ENCODE results near the gene HEPACAM. TPM values are rescaled to one million over a fixed set of nuclear protein-coding genes. Genes with fewer than 3 reads are reported as not detected.

Gene HEPACAM
- total RNA-seq, 1 experiment from 2014 or later, result 0.11 TPM

- no peak overlapping the region for H3K9ac ChIP-seq (ENCODE audit: low read length)
- no peak for ATAC-seq
These were observed 57.7 kb downstream of the HEPACAM start for GRCh38 chr11:124877910-124878758.

GRCh38 chr11:124877631-124877909 is 58.3 kb downstream of the HEPACAM start:
- DNase-seq (no peak), ATAC-seq (no peak)
- H4K20me1 ChIP-seq (ENCODE audit: low read length), result no peaks in the 10 kb centered on the region
- no peaks in the 10 kb centered on the region for H3K79me2 ChIP-seq (ENCODE audit: low read length)
- intact Hi-C loops (cut with micrococcal nuclease), result no loop called here
- peaks cover 12% of the 10 kb centered on the region for H3K4me1 ChIP-seq (ENCODE audit: insufficient read depth, low read length)
- H3K9me3 ChIP-seq (ENCODE audit: low read length), result no peaks in the 10 kb centered on the region
- BruUV-seq (replicated peaks), result no TSS peak
- H3F3A ChIP-seq (ENCODE audit: low read length, unreplicated experiment), result no peaks in the 10 kb centered on the region
- no peak overlapping the region for H3K27ac ChIP-seq (ENCODE audit: low read length)
- no peak overlapping the region for H2AFZ ChIP-seq (ENCODE audit: low read length)
- no peak overlapping the region for H3K9ac ChIP-seq (ENCODE audit: low read length)
- no peak overlapping the region for H3K4me2 ChIP-seq (ENCODE audit: low read length)
- no peaks in the 10 kb centered on the region for H3K36me3 ChIP-seq (ENCODE audit: low read depth, low read length)
- no peak overlapping the region for H3K4me3 ChIP-seq (ENCODE audit: low read length)
- H3K9me2 ChIP-seq (replicated peaks; ENCODE audit: low read length), result no peaks in the 10 kb centered on the region
- no peaks in the 10 kb centered on the region for H3K27me3 ChIP-seq (ENCODE audit: low read length)
- CTCF ChIA-PET, result no interaction called here
- no peak for TF ChIP-seq EZH2phosphoT487 (IDR thresholded peaks at IDR 0.05; ENCODE audit: borderline replicate concordance, low read length)
- no peak for TF ChIP-seq CTCF (conservative IDR thresholded peaks at IDR 0.05; ENCODE audit: low read depth, low read length)
- no peak for TF ChIP-seq EZH2 (IDR thresholded peaks at IDR 0.05; ENCODE audit: low read length, unreplicated experiment)
- POLR2A ChIA-PET (ENCODE audit: unreplicated experiment), result no interaction called here

More at GRCh38 chr11:124877910-124878758, 57.7 kb downstream of the HEPACAM start:
- ChIA-PET POLR2A (ENCODE audit: unreplicated experiment) (no interaction called here), CTCF (no interaction called here)
- no peaks in the 10 kb centered on the region for H3F3A ChIP-seq (ENCODE audit: low read length, unreplicated experiment)
- no peak overlapping the region for H3K27ac ChIP-seq (ENCODE audit: low read length)
- BruUV-seq (replicated peaks), result no TSS peak
- TF ChIP-seq CTCF (conservative IDR thresholded peaks at IDR 0.05; ENCODE audit: low read depth, low read length) (no peak), EZH2 (IDR thresholded peaks at IDR 0.05; ENCODE audit: low read length, unreplicated experiment) (no peak), EZH2phosphoT487 (IDR thresholded peaks at IDR 0.05; ENCODE audit: borderline replicate concordance, low read length) (no peak)
- H3K4me2 ChIP-seq (ENCODE audit: low read length), result no peak overlapping the region
- H4K20me1 ChIP-seq (ENCODE audit: low read length), result no peaks in the 10 kb centered on the region
- intact Hi-C loops (cut with micrococcal nuclease), result no loop called here
- no peaks in the 10 kb centered on the region for H3K79me2 ChIP-seq (ENCODE audit: low read length)
- no peak for DNase-seq
- no peaks in the 10 kb centered on the region for H3K27me3 ChIP-seq (ENCODE audit: low read length)
- H3K36me3 ChIP-seq (ENCODE audit: low read depth, low read length), result no peaks in the 10 kb centered on the region
- peaks cover 12% of the 10 kb centered on the region for H3K4me1 ChIP-seq (ENCODE audit: insufficient read depth, low read length)
- no peaks in the 10 kb centered on the region for H3K9me3 ChIP-seq (ENCODE audit: low read length)
- H2AFZ ChIP-seq (ENCODE audit: low read length), result no peak overlapping the region
- H3K4me3 ChIP-seq (ENCODE audit: low read length), result no peak overlapping the region
- no peaks in the 10 kb centered on the region for H3K9me2 ChIP-seq (replicated peaks; ENCODE audit: low read length)

All from PC-3 (cell line).